ENCODE results near the gene VOPP1.

VOPP1 gene

DNA sequence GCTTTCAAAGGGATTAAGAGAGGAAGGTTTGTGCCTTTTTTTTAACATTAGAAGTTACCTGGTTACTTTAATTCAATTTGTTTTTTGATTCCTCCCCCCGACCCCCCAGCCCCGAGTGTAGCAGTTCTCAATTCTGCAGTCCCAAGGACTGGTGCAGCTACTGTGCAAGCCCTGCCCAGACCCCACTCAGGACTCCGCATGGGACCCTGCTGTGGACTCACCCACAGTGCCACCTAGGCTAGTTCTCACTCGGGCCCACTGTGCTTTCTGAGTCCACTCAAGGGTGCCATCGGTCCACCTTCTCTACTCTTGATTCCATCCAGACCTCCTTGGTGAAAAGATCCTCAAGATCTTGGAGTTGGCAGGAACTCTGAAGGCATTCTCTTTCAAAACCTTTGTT lies 77.4 kb downstream of the VOPP1 start:
- no peak for DNase-seq (ENCODE audit: extremely low read depth in 1 of 2, low read depth in 1 of 2)

DNA sequence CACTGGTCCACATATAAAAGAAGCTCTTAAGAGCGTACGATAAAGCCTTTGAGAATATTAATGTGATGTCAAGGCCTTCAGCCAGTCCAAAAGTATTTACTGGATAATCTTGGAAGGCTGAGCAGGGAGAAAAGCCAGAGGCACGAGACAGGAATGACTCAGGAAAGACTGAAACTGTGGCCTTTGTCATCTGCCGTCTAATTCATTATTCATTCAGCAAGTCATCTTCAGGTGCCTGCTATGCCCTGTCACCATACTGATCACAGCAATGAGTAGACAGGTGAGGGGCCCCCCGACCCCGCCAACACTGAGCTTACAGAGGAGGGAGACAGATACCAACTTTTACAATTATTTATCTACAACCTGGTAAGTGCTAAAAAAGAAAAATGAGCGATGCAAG lies 78.9 kb downstream of the VOPP1 start:
- DNase-seq (ENCODE audit: extremely low read depth in 1 of 2, low read depth in 1 of 2), result no peak

DNA sequence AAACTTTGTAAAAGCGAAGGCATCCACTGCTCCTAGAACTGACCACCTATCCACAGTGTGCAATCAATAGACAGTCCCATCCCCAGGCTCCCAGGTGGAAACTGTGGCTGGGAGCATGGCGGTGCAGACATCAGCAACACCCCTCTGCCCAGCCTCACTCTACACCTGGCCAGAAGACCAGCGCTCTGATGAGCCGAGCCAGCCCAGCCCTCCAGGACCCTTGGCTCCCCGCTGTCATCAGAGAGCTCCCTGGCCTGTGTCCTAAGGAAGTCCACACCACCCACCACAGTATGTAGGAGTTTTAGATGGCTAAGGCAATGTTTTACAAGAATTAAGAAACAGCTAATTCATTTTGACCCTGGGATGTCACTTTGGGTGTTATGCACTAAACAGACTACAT lies 81.0 kb downstream of the VOPP1 start:
- no peak for DNase-seq (ENCODE audit: extremely low read depth in 1 of 2, low read depth in 1 of 2)

DNA sequence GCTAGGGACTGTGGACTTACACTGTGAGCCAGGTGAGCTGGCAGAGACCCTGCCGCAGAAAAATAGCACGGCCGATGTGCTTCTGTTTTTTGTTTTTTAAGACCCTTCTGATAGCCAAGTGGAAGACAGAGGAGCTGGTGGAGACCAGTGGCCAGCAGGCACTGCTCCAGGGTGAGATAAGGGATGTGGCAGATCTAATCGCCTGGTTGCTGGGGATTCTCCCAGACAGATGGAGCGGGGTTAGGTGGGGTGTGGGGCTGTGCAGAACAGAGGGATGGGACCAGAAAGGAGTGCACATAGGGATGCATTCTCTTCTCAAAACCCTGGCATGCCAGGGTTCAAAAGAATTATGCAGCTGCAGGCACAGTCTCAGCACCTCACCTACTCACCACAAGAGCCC lies 82.2 kb downstream of the VOPP1 start:
- no peak for DNase-seq (ENCODE audit: extremely low read depth in 1 of 2, low read depth in 1 of 2)

DNA sequence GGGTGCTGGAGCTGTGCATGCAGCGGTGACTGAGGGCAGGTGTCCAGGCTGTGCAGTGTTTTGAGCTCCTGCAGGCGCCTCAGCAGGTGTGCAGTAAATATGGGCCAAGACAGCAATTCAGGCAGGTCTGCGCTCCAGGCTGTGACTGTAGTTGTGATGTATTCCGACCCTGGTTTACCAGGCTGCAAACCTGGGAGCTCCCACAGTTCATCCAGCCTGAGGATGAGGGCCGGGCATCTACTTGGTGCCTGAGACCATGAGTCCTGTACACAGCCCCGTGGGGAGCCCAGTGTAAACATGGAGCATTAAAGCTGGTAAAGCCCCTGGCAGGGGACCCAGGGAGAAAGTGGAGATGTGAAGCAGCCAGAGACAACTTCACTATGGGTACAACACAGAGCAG lies 82.8 kb downstream of the VOPP1 start:
- DNase-seq (ENCODE audit: extremely low read depth in 1 of 2, low read depth in 1 of 2), result no peak

DNA sequence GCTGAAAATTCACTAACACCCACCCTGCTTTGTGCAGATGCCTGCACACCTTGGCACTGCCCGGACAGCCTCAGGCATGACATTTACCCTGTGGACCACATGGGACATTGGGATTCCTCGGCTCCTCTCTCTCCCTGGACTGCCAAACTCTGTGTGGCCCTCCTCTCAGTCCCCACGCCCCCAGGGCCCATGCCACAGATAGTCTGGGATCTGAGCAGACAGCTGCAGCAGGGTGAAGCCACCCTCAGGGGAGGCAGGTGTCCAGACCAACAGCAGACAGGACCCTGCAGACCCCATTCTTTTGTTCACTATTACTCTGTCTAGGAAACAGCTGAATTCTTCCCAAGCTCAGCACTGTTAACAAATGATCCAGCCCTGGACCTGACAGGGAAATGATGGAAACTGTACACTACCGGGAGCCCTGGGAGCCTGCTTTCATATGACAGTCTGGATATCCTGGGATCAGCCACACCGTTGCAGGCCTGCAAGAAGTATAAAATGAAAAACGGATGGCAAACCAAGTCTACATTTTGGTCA lies 83.4 kb downstream of the VOPP1 start:
- DNase-seq (ENCODE audit: extremely low read depth in 1 of 2, low read depth in 1 of 2), result no peak

DNA sequence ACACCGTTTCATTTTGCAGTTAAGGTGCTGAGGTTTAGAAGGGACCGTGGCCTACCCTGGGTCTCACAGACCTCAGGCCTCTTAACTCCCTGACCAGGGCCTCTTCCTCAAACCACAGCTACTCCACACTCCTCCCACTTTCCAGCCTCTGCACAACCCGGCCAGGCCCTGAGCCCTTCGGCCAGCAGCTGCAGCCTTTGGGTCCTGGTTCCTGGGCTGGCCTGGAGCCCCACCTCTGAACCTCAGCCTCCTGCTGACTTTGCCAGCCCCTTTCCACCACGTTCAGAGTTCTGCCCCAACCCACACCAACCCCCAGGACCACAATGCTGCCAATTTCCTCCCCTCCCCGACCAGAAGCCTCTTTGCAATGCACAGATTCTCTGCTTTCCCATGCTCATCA lies 84.1 kb downstream of the VOPP1 start:
- DNase-seq (ENCODE audit: extremely low read depth in 1 of 2, low read depth in 1 of 2), result no peak

DNA sequence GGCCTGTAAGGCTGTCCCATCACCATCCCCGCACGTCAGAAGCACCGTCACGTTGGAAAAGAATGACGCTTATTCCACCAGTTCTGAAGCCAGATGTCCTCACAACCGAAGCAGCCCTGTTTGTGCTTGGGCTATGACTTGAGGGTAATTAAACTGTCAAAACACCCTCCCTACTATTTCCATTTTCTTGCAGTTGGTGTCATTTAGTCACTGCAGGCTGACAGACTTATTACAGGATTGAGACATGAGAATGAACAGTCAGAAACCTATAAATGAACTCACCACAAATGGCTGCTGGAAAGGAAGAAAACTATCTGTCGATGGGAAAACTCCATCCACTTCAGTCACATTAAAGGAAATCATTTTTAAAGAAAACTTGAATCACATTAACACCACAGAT lies 85.3 kb downstream of the VOPP1 start:
- DNase-seq (ENCODE audit: extremely low read depth in 1 of 2, low read depth in 1 of 2), result no peak

DNA sequence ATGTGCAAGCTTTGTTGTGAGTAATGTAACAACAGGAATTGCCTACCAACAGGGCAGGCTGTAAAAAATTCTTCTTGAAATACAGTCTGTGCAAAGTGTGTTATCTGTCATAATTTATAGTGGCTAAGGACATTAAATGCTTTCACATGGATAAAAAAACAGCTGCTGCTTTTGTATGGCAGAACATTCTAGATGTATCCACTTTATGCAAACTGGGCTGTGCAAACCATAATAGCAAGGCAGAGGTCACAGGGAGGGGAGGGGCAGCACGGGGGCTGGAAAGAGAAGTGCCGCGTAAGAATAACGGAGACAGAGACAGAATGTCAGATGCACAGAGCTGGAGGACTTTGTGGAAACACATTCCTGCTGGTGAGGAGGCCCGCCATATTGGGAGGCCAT lies 86.1 kb downstream of the VOPP1 start:
- no peak for DNase-seq (ENCODE audit: extremely low read depth in 1 of 2, low read depth in 1 of 2)

DNA sequence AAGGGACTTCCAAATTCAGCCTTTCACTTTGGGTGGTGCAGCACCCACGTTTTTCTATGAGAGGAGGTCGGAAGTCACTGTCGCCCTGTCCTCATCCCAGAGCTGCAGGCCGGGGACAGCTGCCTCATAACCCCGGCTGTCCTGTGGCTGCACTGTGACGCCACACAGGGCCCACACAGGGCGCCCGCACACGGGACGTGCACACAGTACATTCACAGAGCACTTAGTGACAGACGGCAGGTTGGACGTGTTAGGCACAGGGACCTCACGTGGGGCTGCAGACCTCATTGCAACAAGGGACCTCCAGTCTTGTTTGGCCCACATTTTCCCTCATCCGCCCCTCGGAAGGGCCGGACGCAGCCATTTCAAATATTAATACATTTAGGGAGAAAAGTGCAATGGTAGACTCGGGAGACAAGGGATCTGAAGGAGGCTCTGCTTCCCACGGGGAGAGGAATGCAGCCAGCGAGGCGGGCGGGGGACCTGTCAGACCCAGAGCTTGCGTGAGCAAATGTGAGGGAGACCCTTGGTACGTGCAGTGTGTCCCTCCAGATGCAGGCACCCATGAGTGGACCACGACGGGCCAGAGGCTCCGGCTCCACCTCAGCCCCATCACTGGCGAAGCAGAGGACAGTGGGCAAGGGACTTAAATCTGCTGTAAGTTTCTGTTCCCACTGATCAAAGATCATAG lies 86.7 kb downstream of the VOPP1 start:
- no peak for DNase-seq (ENCODE audit: extremely low read depth in 1 of 2, low read depth in 1 of 2)

DNA sequence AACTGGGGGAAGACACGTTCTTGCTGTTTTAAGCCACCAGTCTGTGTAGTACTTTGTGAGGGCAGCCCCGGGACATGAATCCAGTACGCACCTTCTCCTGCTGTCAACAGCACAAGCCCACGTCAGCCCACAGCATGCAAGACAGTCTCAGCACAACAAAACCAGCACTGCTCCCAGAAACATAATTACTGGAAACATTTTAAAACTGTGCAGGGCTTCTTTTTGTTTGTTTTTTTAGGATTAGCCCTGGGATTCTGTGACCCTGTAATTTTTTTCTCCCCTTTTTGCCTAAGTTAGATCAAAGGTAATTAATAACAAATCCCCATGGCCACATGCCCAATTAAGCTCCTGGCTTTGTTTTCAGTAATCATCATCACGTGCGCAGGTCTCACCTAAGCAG lies 87.5 kb downstream of the VOPP1 start:
- no peak for DNase-seq (ENCODE audit: extremely low read depth in 1 of 2, low read depth in 1 of 2)

DNA sequence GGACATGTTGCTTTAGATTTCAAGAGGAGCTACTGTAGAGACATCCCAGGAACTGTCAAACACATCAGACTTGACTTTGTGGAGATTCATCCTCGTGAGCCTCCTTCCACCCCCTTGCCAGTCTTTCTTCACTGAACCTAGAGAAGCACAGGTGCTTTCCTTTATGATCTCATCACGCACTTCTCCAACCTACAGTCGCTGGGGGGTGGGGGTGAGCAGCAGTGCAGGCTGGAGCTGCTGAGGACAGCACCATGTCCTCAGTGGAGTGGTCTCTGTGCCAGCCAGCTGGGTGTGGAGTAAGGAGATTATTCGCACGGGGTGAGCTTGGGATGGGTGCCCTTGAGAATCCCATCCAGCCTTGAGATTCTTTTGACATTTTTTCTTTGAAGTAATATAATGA lies 88.1 kb downstream of the VOPP1 start:
- DNase-seq (ENCODE audit: extremely low read depth in 1 of 2, low read depth in 1 of 2), result no peak

DNA sequence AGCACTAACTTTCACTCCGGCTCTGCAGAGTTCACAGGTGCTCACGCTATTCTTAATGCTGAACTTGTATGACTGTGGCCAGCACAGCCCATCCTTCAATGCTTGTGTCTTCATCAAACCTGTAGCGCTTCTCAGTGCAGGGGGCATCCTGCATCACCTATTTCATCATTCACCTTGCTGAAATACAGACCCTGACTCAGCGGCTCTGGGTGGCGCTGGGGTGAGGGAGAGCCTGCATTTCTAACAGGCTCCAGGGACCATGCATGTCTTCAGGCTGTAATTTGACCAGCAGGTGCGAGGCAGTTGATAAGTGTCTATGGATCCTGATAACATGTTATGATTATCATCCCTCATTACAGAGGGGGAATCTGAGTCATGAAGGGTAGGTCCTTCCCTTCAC lies 89.3 kb downstream of the VOPP1 start:
- DNase-seq (ENCODE audit: extremely low read depth in 1 of 2, low read depth in 1 of 2), result no peak

DNA sequence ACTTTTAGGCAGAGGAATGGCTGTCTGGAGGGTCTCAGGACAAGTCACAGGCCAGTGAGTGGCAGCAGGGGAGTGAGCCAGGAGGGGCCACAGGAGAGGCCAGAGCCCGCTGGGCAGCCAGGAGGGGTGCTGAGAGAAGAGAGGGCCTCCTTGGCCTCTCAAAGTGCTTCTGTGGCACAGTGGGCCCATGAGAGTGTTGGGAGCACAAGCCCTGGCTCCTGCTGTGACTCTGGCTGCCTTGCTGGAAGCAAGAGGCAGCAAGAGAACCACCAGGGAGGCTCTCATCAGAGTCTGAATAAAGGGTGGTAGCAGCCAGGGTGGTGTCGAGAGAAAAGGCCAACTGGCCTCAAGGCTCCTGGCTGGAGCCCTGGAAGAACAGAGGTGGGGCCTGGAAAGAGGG lies 91.1 kb downstream of the VOPP1 start:
- no peak for DNase-seq (ENCODE audit: extremely low read depth in 1 of 2, low read depth in 1 of 2)

DNA sequence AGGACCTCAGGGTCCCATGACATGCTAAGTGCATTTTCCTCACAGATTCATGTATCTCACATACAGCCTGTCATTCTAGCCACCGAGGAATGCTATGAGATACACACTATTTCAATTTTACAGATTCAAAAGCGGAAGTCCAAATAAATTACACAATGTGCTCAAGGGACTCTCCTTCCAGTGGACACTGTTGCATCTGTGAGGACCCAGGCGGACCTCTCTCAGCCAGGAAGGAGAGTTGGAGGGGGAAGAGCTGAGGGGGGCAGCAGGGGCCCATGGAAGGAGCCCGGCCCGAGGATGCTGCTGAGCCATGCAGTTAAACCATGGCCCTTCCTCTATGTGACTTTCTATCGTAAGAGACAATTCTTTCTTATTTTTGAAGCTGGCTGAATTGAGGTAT lies 93.6 kb downstream of the VOPP1 start:
- DNase-seq (ENCODE audit: extremely low read depth in 1 of 2, low read depth in 1 of 2), result no peak

DNA sequence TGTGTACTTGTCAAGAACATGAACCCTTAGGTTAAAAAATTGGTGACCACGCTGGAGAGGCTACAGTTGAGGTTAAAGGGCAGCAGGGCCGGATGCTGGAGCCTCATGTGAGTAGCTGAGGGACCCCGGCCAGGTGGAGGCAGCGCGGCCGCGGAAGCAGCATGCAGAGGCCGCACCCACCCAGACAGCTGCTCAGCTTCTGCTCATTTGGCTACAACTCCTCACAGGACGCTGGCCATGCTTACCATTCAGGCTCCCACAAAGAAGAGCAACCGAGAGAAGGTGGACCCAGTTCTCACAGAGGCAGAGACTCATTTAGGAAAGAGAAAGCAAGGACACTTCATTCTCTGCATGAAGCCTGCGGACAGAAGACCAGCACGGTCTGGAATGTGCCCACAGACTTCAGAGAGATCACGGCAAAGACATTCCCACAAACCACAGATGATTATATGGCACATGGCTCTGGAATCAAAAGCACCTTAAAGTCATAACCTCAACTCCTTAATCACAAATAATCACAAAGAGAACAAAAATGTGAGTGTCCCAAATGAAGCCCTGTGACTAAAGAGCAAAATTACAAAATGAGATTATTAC lies 94.4 kb downstream of the VOPP1 start:
- no peak for DNase-seq (ENCODE audit: extremely low read depth in 1 of 2, low read depth in 1 of 2)

DNA sequence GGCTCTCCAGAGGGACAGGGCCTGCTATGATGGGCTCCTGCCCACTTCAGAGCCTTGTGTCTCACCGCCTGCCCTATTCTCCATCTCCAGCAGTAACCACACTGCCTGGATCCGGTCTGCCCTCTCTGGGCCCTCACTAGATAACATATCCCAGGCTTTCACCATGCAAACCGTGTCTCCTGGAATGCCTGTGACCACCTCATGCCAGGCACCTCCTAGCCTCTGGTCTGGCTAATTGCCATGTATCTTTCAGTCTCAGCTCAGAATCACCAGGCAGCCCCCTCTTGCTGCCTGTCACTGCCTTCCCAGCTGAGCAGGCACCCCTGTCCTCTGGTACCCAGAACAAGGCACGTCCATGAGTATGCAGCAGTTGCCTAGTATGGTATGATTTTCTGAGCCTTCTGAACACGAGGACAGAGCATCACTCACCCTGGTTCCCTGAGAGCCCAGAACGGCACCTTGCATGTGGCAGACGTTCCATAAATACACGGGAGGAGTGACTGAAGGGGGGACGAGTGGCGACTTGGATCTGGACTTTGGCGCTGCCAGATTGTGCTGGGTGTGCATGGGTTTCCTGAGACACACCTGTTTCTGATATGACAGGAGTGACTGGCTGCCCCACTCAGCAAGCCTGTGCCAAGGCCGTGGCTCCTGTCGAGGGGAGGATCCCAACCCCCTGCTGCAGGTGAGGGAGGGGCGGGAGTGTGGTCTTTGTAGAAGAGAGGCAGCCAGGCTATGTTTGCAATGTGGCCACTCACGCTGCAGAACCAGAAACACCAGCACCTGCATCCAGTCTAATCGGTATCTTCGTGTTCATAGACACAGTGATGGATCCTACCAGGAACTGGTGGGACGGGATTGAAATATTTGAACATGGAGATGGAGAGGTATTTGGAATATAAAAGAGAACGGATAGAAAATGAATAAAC lies 95.2 kb downstream of the VOPP1 start:
- DNase-seq (ENCODE audit: extremely low read depth in 1 of 2, low read depth in 1 of 2), result no peak

DNA sequence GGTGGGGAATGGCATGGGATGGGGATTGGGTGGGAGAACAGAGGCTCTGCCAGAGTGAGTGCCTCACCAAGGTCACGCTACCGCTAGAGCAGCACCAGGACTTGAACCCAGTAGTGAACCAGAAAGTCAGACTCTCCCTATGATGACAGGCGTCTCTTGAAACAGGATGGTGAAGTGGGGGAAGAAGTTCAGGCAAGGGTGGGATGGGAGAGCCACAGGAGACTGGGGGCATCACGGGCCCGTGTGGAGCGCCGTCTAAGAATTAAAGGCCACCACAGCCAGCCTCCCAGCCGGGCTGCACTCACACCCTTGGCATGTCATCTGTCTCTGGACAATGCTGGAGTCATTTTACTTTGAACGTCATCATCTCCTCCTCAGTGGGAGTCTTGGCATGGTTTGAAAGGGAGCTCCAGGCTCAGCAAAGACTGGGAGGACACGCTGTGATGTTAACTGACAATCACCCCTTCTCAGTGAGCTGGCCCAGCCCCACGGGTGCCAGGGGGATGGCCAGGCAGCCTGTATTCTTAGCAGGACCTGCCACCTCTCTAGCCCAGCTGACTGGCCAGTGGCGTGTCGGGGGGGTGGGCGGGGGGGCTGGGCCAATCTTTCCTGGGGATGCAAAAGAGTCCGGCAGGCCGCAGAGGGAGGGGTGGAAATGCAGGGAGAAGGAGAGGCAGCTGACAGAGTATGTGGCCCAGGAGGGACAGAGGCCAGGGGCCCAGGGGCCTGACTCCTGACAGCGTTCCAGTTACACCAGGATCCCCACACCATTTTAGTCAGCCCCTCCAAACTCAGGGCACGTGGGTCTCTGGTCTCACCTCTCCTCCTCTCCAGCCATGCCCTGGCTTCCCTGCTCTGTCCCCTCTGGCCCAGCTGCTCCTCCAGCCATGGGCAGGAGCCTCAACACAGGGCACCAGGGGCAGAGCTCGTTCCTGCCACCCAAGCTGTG lies 96.2 kb downstream of the VOPP1 start:
- DNase-seq (ENCODE audit: extremely low read depth in 1 of 2, low read depth in 1 of 2), result no peak

DNA sequence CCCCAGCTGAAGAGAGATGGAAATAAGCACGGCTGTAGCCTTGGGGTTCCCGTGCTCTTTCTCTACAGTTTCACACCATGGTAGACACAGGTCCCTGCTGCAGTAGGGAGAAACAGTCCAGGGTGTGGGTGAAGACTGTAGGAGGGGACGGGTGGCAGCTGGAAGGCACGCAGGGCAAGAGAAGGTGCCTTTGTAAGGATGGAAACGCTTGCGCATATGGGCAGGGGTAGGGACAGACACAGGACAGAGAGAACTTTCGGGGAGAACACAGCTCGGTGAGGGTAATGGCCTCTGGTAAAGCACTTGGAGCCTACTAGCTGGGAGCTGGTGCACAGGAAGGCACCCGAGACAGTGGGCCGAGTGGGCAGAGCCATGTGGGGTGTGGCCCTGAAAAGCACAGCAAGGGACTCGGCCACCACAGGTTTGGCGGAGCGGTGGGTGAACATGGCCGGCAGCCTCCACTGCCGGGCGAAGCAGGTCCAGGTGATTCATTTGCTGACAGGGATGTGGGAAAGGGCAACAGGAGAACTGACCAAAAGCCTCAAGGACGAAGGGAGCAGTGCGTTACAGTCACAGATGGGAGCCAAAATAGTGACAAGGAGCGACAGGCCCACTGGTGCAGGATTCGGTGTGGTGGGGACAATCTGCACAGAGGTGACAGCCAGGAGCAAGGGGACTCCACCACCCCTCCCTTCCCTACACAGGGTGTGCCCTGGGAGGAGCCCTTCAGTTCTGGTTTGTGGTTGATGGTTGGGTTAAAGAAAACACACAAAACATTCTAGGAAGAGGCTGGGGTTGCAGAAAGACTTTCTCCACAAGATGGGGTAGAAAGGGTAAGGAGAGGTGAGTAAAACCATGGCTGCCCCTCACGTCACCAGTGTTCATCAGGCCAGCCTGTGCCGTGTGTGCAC lies 97.1 kb downstream of the VOPP1 start:
- DNase-seq (ENCODE audit: extremely low read depth in 1 of 2, low read depth in 1 of 2), result no peak

DNA sequence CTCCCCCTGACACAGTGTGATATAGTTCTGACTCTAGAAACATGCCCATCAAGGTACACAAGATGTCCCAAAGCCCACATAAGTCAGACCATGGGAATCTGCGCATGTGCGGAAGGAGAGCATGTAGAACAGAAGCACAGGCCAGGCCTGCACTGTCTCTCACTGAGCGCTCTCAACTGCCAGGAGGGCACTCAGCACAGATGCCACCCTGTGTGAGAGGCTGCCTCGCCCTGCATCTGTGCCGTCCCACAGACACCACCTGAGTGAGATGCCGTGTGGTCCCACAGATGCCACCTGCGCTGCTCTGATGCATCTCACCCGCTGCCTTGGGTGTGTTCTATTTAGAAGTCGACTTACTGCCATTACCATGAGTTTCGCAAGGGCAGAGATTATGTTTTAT lies 98.4 kb downstream of the VOPP1 start:
- DNase-seq (ENCODE audit: extremely low read depth in 1 of 2, low read depth in 1 of 2), result no peak
